HUES64 (cell line): ENCODE results near the gene RREB1.
A peak's percentile ranks its signal among the peaks of the same experiment; 100 is the strongest.

Experiments used
- H3K27ac ChIP-seq: 2 replicates; pipeline ENCODE4 v1.7.0; 2013; ENCODE audit warnings: low read depth, low read length, inconsistent platforms
- H3K27me3 ChIP-seq: 2 replicates; pipeline ENCODE4 v1.6.1; 2013; ENCODE audit warnings: mild to moderate bottlenecking, low read length; ENCODE audit not compliant: insufficient read depth
- H3K36me3 ChIP-seq: 2 replicates; pipeline ENCODE4 v1.6.1; 2013; ENCODE audit warnings: mild to moderate bottlenecking, low read length; ENCODE audit not compliant: insufficient read depth
- H3K4me1 ChIP-seq: 2 replicates; pipeline ENCODE4 v1.6.1; 2013; ENCODE audit warnings: mild to moderate bottlenecking, low read length, moderate library complexity; ENCODE audit not compliant: insufficient read depth
- H3K4me3 ChIP-seq: 2 replicates; pipeline ENCODE4 v1.5.1; 2013; ENCODE audit warnings: mild to moderate bottlenecking, low read length, moderate library complexity
- H3K9ac ChIP-seq: 2 replicates; pipeline ENCODE4 v1.6.1; 2013; ENCODE audit warnings: mild to moderate bottlenecking, low read depth, low read length
- H3K9me3 ChIP-seq: 2 replicates; pipeline ENCODE4 v1.6.1; 2013; ENCODE audit warnings: low read depth, low read length; ENCODE audit not compliant: insufficient read depth
- WGBS: fragments of 150-250, 120-280 bp; methylation state at CpG from one replicate; pipeline ENCODE4 v1.1.7; 2013; ENCODE audit warnings: missing lambda C conversion rate; 5-methylcytosine and 5-hydroxymethylcytosine counted together

RREB1 gene

GRCh38 chr6:7254980-7255835 lies 147.4 kb downstream of the RREB1 start:
- no peak overlapping the region for H3K9ac ChIP-seq
- H3K9me3 ChIP-seq: peaks cover 8% of the 10 kb centered on the region
- 92% methylated on average over 11 of the region's 12 CpGs for WGBS
- H3K4me1 ChIP-seq: peaks cover 1% of the 10 kb centered on the region
- H3K4me3 ChIP-seq: no peak overlapping the region
- no peaks in the 10 kb centered on the region for H3K27me3 ChIP-seq
- no peak overlapping the region for H3K27ac ChIP-seq
- peaks cover 12% of the 10 kb centered on the region for H3K36me3 ChIP-seq

GRCh38 chr6:7255918-7256317 lies 148.2 kb downstream of the RREB1 start:
- Histone ChIP-seq H3K9ac (no peak overlapping the region), H3K4me3 (no peak overlapping the region), H3K36me3 (peaks cover 7% of the 10 kb centered on the region), H3K27me3 (no peaks in the 10 kb centered on the region), H3K27ac (no peak overlapping the region), H3K4me1 (peaks cover 8% of the 10 kb centered on the region), H3K9me3 (peaks cover 8% of the 10 kb centered on the region)
- WGBS: 96% methylated on average over 5 of the region's 5 CpGs

- peaks cover 3% of the 10 kb centered on the region for H3K36me3 ChIP-seq
- WGBS: 89% methylated on average over 4 of the region's 4 CpGs
Observed at GRCh38 chr6:7256785-7257184, 149.0 kb downstream of the RREB1 start.

GRCh38 chr6:7257521-7258230 lies 149.9 kb downstream of the RREB1 start:
- WGBS: 94% methylated on average over 18 of the region's 18 CpGs
- H3K4me1 ChIP-seq: peaks cover 9% of the 10 kb centered on the region
- H3K4me3 ChIP-seq: no peak overlapping the region
- no peaks in the 10 kb centered on the region for H3K27me3 ChIP-seq
- H3K9me3 ChIP-seq: peaks cover 8% of the 10 kb centered on the region
- no peaks in the 10 kb centered on the region for H3K36me3 ChIP-seq
- H3K27ac ChIP-seq: no peak overlapping the region
- no peak overlapping the region for H3K9ac ChIP-seq

More at GRCh38 chr6:7256785-7257184, 149.0 kb downstream of the RREB1 start:
- Histone ChIP-seq H3K9me3 (peaks cover 8% of the 10 kb centered on the region), H3K27me3 (no peaks in the 10 kb centered on the region), H3K4me1 (peaks cover 9% of the 10 kb centered on the region), H3K27ac (no peak overlapping the region), H3K9ac (no peak overlapping the region), H3K4me3 (no peak overlapping the region)

- Histone ChIP-seq H3K27ac (no peak overlapping the region), H3K9ac (no peak overlapping the region), H3K9me3 (peaks cover 8% of the 10 kb centered on the region), H3K4me3 (no peak overlapping the region), H3K27me3 (no peaks in the 10 kb centered on the region), H3K36me3 (no peaks in the 10 kb centered on the region), H3K4me1 (peaks cover 9% of the 10 kb centered on the region)
- 93% methylated on average over 9 of the region's 9 CpGs for WGBS
Observed at GRCh38 chr6:7258231-7258763, 150.5 kb downstream of the RREB1 start.

GRCh38 chr6:7260291-7261031 lies 152.7 kb downstream of the RREB1 start:
- H3K36me3 ChIP-seq: no peaks in the 10 kb centered on the region
- peak overlapping the region; percentile 60; the same call in 1 of the 2 replicates for H3K27ac ChIP-seq
- peaks cover 9% of the 10 kb centered on the region for H3K4me1 ChIP-seq
- no peaks in the 10 kb centered on the region for H3K27me3 ChIP-seq
- peak overlapping the region; percentile 62 for H3K4me3 ChIP-seq
- peaks cover 5% of the 10 kb centered on the region for H3K9me3 ChIP-seq
- 58% methylated on average over 12 of the region's 13 CpGs for WGBS
- peak overlapping the region; percentile 64 for H3K9ac ChIP-seq

GRCh38 chr6:7261032-7261841 lies 153.5 kb downstream of the RREB1 start:
- Histone ChIP-seq H3K27me3 (no peaks in the 10 kb centered on the region), H3K36me3 (no peaks in the 10 kb centered on the region), H3K27ac (peak overlapping the region; percentile 60; the same call in 1 of the 2 replicates), H3K4me1 (peaks cover 9% of the 10 kb centered on the region), H3K4me3 (peak overlapping the region; percentile 62), H3K9ac (peak overlapping the region; percentile 64), H3K9me3 (no peaks in the 10 kb centered on the region)
- WGBS: 5% methylated on average over 43 of the region's 43 CpGs

- Histone ChIP-seq H3K36me3 (no peaks in the 10 kb centered on the region), H3K9ac (no peak overlapping the region), H3K27me3 (no peaks in the 10 kb centered on the region), H3K4me3 (peak overlapping the region; percentile 62), H3K4me1 (peaks cover 9% of the 10 kb centered on the region), H3K27ac (peak overlapping the region; percentile 46; the same call in 1 of the 2 replicates), H3K9me3 (no peaks in the 10 kb centered on the region)
- 72% methylated on average over 13 of the region's 13 CpGs for WGBS
Observed at GRCh38 chr6:7261852-7262461, 154.2 kb downstream of the RREB1 start.

GRCh38 chr6:7262746-7263518 lies 155.2 kb downstream of the RREB1 start:
- H3K4me1 ChIP-seq: peaks cover 9% of the 10 kb centered on the region
- WGBS: 96% methylated on average over 16 of the region's 16 CpGs

More at GRCh38 chr6:7262746-7263518, 155.2 kb downstream of the RREB1 start:
- no peaks in the 10 kb centered on the region for H3K36me3 ChIP-seq
- H3K9me3 ChIP-seq: no peaks in the 10 kb centered on the region
- H3K4me3 ChIP-seq: no peak overlapping the region
- H3K27me3 ChIP-seq: no peaks in the 10 kb centered on the region
- no peak overlapping the region for H3K9ac ChIP-seq
- H3K27ac ChIP-seq: no peak overlapping the region
